ENCODE data around the gene CADM1. TPM values are rescaled to one million over a fixed set of nuclear protein-coding genes. Genes with fewer than 3 reads are reported as not detected.

Gene CADM1
- total RNA-seq, 2 donors from 2014 or later: 0.81 to 2.2 TPM

GRCh38 chr11:115267238-115267781, 236.9 kb downstream of the CADM1 start:
- ATAC-seq: no peak
- no peaks in the 10 kb centered on the region for H3K36me3 Mint-ChIP-seq (ENCODE audit: low read depth)

GRCh38 chr11:115266066-115266639, 238.1 kb downstream of the CADM1 start:
- no peak overlapping the region for H3K4me3 Mint-ChIP-seq
- ATAC-seq (no peak), DNase-seq (no peak)
- H3K27ac Mint-ChIP-seq: no peak overlapping the region
- no peaks in the 10 kb centered on the region for H3K4me1 Mint-ChIP-seq
- H3K36me3 Mint-ChIP-seq (ENCODE audit: low read depth): no peaks in the 10 kb centered on the region
- peaks cover 5% of the 10 kb centered on the region for H3K27me3 Mint-ChIP-seq
- no peaks in the 10 kb centered on the region for H3K9me3 ChIP-seq (ENCODE audit: control insufficient read depth, low read length, poor library complexity, severe bottlenecking)

More at GRCh38 chr11:115267238-115267781, 236.9 kb downstream of the CADM1 start:
- Mint-ChIP-seq H3K27ac (no peak overlapping the region), H3K4me1 (no peaks in the 10 kb centered on the region), H3K27me3 (peaks cover 11% of the 10 kb centered on the region), H3K4me3 (no peak overlapping the region)
- no peaks in the 10 kb centered on the region for H3K9me3 ChIP-seq (ENCODE audit: control insufficient read depth, low read length, poor library complexity, severe bottlenecking)
- no peak for DNase-seq

GRCh38 chr11:115263799-115264656, 240.2 kb downstream of the CADM1 start:
- Mint-ChIP-seq H3K4me1 (no peaks in the 10 kb centered on the region), H3K36me3 (ENCODE audit: low read depth) (no peaks in the 10 kb centered on the region), H3K27ac (no peak overlapping the region), H3K27me3 (peaks cover 4% of the 10 kb centered on the region), H3K4me3 (no peak overlapping the region)
- ATAC-seq (no peak), DNase-seq (no peak)
- no peaks in the 10 kb centered on the region for H3K9me3 ChIP-seq (ENCODE audit: control insufficient read depth, low read length, poor library complexity, severe bottlenecking)

- Mint-ChIP-seq H3K27ac (no peak overlapping the region), H3K4me3 (no peak overlapping the region), H3K27me3 (peaks cover 4% of the 10 kb centered on the region), H3K36me3 (ENCODE audit: low read depth) (no peaks in the 10 kb centered on the region), H3K4me1 (no peaks in the 10 kb centered on the region)
- ATAC-seq (no peak), DNase-seq (no peak)
- no peaks in the 10 kb centered on the region for H3K9me3 ChIP-seq (ENCODE audit: control insufficient read depth, low read length, poor library complexity, severe bottlenecking)
Measured at GRCh38 chr11:115258216-115258615, 246.0 kb downstream of the CADM1 start.

GRCh38 chr11:115257678-115258077, 246.5 kb downstream of the CADM1 start:
- DNase-seq (no peak), ATAC-seq (no peak)
- Mint-ChIP-seq H3K27me3 (no peaks in the 10 kb centered on the region), H3K36me3 (ENCODE audit: low read depth) (no peaks in the 10 kb centered on the region), H3K4me3 (no peak overlapping the region), H3K27ac (no peak overlapping the region), H3K4me1 (no peaks in the 10 kb centered on the region)
- no peaks in the 10 kb centered on the region for H3K9me3 ChIP-seq (ENCODE audit: control insufficient read depth, low read length, poor library complexity, severe bottlenecking)

GRCh38 chr11:115257270-115257669, 246.9 kb downstream of the CADM1 start:
- DNase-seq (no peak), ATAC-seq (no peak)
- H3K9me3 ChIP-seq (ENCODE audit: control insufficient read depth, low read length, poor library complexity, severe bottlenecking): no peaks in the 10 kb centered on the region
- H3K36me3 Mint-ChIP-seq (ENCODE audit: low read depth): no peaks in the 10 kb centered on the region
- no peaks in the 10 kb centered on the region for H3K4me1 Mint-ChIP-seq
- H3K27me3 Mint-ChIP-seq: no peaks in the 10 kb centered on the region
- no peak overlapping the region for H3K4me3 Mint-ChIP-seq
- no peak overlapping the region for H3K27ac Mint-ChIP-seq

GRCh38 chr11:115256397-115257197, 247.6 kb downstream of the CADM1 start:
- no peak for ATAC-seq
- Mint-ChIP-seq H3K4me3 (no peak overlapping the region), H3K27ac (no peak overlapping the region)

GRCh38 chr11:115255006-115255762, 249.0 kb downstream of the CADM1 start:
- no peak for DNase-seq
- H3K9me3 ChIP-seq (ENCODE audit: control insufficient read depth, low read length, poor library complexity, severe bottlenecking): no peaks in the 10 kb centered on the region
- no peaks in the 10 kb centered on the region for H3K36me3 Mint-ChIP-seq (ENCODE audit: low read depth)
- no peaks in the 10 kb centered on the region for H3K27me3 Mint-ChIP-seq
- no peak overlapping the region for H3K4me3 Mint-ChIP-seq
- no peak overlapping the region for H3K27ac Mint-ChIP-seq
- ATAC-seq: no peak
- H3K4me1 Mint-ChIP-seq: no peaks in the 10 kb centered on the region

More at GRCh38 chr11:115256397-115257197, 247.6 kb downstream of the CADM1 start:
- Mint-ChIP-seq H3K4me1 (no peaks in the 10 kb centered on the region), H3K36me3 (ENCODE audit: low read depth) (no peaks in the 10 kb centered on the region), H3K27me3 (no peaks in the 10 kb centered on the region)
- no peaks in the 10 kb centered on the region for H3K9me3 ChIP-seq (ENCODE audit: control insufficient read depth, low read length, poor library complexity, severe bottlenecking)
- no peak for DNase-seq

- Mint-ChIP-seq H3K27me3 (no peaks in the 10 kb centered on the region), H3K4me3 (no peak overlapping the region), H3K36me3 (ENCODE audit: low read depth) (no peaks in the 10 kb centered on the region), H3K27ac (no peak overlapping the region), H3K4me1 (no peaks in the 10 kb centered on the region)
- ATAC-seq: no peak
- H3K9me3 ChIP-seq (ENCODE audit: control insufficient read depth, low read length, poor library complexity, severe bottlenecking): no peaks in the 10 kb centered on the region
- DNase-seq: no peak
Measured at GRCh38 chr11:115251126-115251525, 253.1 kb downstream of the CADM1 start.

- no peak for DNase-seq
- no peaks in the 10 kb centered on the region for H3K4me1 Mint-ChIP-seq
Measured at GRCh38 chr11:115249061-115249578, 255.1 kb downstream of the CADM1 start.

GRCh38 chr11:115247953-115248352, 256.3 kb downstream of the CADM1 start:
- H3K27ac Mint-ChIP-seq: no peak overlapping the region
- H3K4me3 Mint-ChIP-seq: no peak overlapping the region
- H3K36me3 Mint-ChIP-seq (ENCODE audit: low read depth): no peaks in the 10 kb centered on the region
- H3K4me1 Mint-ChIP-seq: no peaks in the 10 kb centered on the region
- no peak for DNase-seq
- no peaks in the 10 kb centered on the region for H3K9me3 ChIP-seq (ENCODE audit: control insufficient read depth, low read length, poor library complexity, severe bottlenecking)
- H3K27me3 Mint-ChIP-seq: no peaks in the 10 kb centered on the region
- ATAC-seq: no peak

More at GRCh38 chr11:115249061-115249578, 255.1 kb downstream of the CADM1 start:
- Mint-ChIP-seq H3K36me3 (ENCODE audit: low read depth) (no peaks in the 10 kb centered on the region), H3K27me3 (no peaks in the 10 kb centered on the region), H3K27ac (no peak overlapping the region), H3K4me3 (no peak overlapping the region)
- no peak for ATAC-seq
- H3K9me3 ChIP-seq (ENCODE audit: control insufficient read depth, low read length, poor library complexity, severe bottlenecking): no peaks in the 10 kb centered on the region

- Mint-ChIP-seq H3K27ac (no peak overlapping the region), H3K36me3 (ENCODE audit: low read depth) (no peaks in the 10 kb centered on the region), H3K27me3 (no peaks in the 10 kb centered on the region), H3K4me1 (no peaks in the 10 kb centered on the region), H3K4me3 (no peak overlapping the region)
- DNase-seq (no peak), ATAC-seq (no peak)
- H3K9me3 ChIP-seq (ENCODE audit: control insufficient read depth, low read length, poor library complexity, severe bottlenecking): no peaks in the 10 kb centered on the region
Measured at GRCh38 chr11:115247361-115247760, 256.9 kb downstream of the CADM1 start.
